Cardiac muscle cell (in vitro differentiated cells and primary cell): Measurements from ENCODE around the gene FBXO39. TPM values are rescaled to one million over a fixed set of nuclear protein-coding genes. Genes with fewer than 3 reads are reported as not detected.

Experiments
- DNase-seq, 2 donors: peaks; one replicate each; pipeline versions ENCODE4 v3.0.0 to v3.0.0-alpha.2; 2010 to 2017; ENCODE audit warnings: low read depth in 1 of 2, low spot score in 1 of 2
- H3K27ac ChIP-seq: fragments of 200-600 bp; sonication (generic); 2 replicates; pipeline ENCODE4 v1.5.1; 2016
- H3K27me3 ChIP-seq: fragments of 200-600 bp; sonication (generic); 2 replicates; pipeline ENCODE4 v1.6.0; 2016; ENCODE audit warnings: control low read depth
- H3K36me3 ChIP-seq: fragments of 200-600 bp; sonication (generic); 2 replicates; pipeline ENCODE4 v1.5.1; 2016; ENCODE audit warnings: control low read depth
- H3K4me1 ChIP-seq: fragments of 200-600 bp; sonication (generic); 2 replicates; pipeline ENCODE4 v1.8.1; 2017; ENCODE audit warnings: low read depth, mild to moderate bottlenecking, mixed run types
- H3K4me3 ChIP-seq: fragments of 200-600 bp; sonication (generic); 2 replicates; pipeline ENCODE4 v1.5.1; 2016; ENCODE audit warnings: mild to moderate bottlenecking
- H3K9me3 ChIP-seq: fragments of 200-600 bp; sonication (generic); 2 replicates; pipeline ENCODE4 v1.5.1; 2017; ENCODE audit warnings: low read depth, mild to moderate bottlenecking, control low read depth
- polyA plus RNA-seq: library from polyadenylated mRNA; unstranded; fragments of >200 nt; fragmentation: Nextera tagmentation; extraction: Ambion mirVana; gene quantifications from 2 replicates; pipeline ENCODE4 v1.2.1, GENCODE V29; 2016
- total RNA-seq: library from RNA; depleted of rRNA; stranded (reverse); fragments of >200 nt; gene quantifications from 2 replicates; pipeline ENCODE4 v1.2.3, GENCODE V29; 2016
- TF ChIP-seq, protein P1 (sequence below): IDR thresholded peaks from 2 replicates; pipeline ENCODE4 v1.5.1; 2012; ENCODE audit warnings: low read depth, mild to moderate bottlenecking, low read length

Gene FBXO39
- total and polyA plus RNA-seq, 2 experiments from 2014 or later: not detected

- no peak overlapping the region for H3K4me3 ChIP-seq
- H3K36me3 ChIP-seq: no peaks in the 10 kb centered on the region
- TF ChIP-seq, protein P1, sequence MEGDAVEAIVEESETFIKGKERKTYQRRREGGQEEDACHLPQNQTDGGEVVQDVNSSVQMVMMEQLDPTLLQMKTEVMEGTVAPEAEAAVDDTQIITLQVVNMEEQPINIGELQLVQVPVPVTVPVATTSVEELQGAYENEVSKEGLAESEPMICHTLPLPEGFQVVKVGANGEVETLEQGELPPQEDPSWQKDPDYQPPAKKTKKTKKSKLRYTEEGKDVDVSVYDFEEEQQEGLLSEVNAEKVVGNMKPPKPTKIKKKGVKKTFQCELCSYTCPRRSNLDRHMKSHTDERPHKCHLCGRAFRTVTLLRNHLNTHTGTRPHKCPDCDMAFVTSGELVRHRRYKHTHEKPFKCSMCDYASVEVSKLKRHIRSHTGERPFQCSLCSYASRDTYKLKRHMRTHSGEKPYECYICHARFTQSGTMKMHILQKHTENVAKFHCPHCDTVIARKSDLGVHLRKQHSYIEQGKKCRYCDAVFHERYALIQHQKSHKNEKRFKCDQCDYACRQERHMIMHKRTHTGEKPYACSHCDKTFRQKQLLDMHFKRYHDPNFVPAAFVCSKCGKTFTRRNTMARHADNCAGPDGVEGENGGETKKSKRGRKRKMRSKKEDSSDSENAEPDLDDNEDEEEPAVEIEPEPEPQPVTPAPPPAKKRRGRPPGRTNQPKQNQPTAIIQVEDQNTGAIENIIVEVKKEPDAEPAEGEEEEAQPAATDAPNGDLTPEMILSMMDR: no peak
- H3K27ac ChIP-seq: no peak overlapping the region
- H3K4me1 ChIP-seq: no peaks in the 10 kb centered on the region
- no peaks in the 10 kb centered on the region for H3K27me3 ChIP-seq
- DNase-seq: peak in 1 of 2 donors; percentile 94
- no peaks in the 10 kb centered on the region for H3K9me3 ChIP-seq
Measured at GRCh38 chr17:6753006-6753445, 23.0 kb upstream of the FBXO39 start.

- H3K9me3 ChIP-seq: no peaks in the 10 kb centered on the region
- DNase-seq: peak in 1 of 2 donors; percentile 14
- H3K4me3 ChIP-seq: no peak overlapping the region
- TF ChIP-seq, protein P1: no peak
- H3K4me1 ChIP-seq: no peaks in the 10 kb centered on the region
- H3K36me3 ChIP-seq: no peaks in the 10 kb centered on the region
- no peaks in the 10 kb centered on the region for H3K27me3 ChIP-seq
- H3K27ac ChIP-seq: no peak overlapping the region
Measured at GRCh38 chr17:6753546-6753945, 22.5 kb upstream of the FBXO39 start.

GRCh38 chr17:6755281-6755680 lies 20.7 kb upstream of the FBXO39 start:
- Histone ChIP-seq H3K4me1 (no peaks in the 10 kb centered on the region), H3K36me3 (no peaks in the 10 kb centered on the region), H3K4me3 (no peak overlapping the region), H3K9me3 (no peaks in the 10 kb centered on the region), H3K27me3 (no peaks in the 10 kb centered on the region), H3K27ac (no peak overlapping the region)
- DNase-seq: peak in 1 of 2 donors; percentile 87
- TF ChIP-seq, protein P1: no peak

DNA sequence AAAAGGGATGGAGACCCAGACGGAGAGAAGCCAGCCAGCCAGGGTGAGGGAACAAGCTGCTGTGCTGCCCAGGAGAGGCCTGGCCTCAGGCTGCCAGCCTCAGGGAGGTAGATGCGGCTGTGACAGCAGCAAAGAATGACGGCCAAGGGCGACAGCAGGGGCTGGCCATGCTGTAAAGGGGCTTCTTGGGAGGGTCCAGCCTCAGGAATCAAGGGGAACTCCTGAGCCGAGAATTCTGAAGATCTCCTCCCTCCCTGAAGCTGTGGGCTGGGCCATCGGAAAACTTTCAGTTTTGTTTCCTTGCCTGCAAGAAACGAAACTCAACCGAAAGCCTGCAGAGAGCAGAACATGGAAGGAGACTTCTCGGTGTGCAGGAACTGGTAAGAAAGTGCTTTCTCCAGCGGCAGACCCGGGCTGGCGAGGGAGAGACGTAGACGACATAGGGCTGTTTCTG lies 20.3 kb upstream of the FBXO39 start, which contains the start of gene XAF1:
XAF1 (plus strand) TSS at position 316 of the 454 bp plus-strand sequence; CDS start at position 349, 33 bp downstream.
- peak in 1 of 2 donors; percentile 72 for DNase-seq
- Histone ChIP-seq H3K4me3 (no peak within 1 kb of the TSS), H3K4me1 (no peaks in the 10 kb centered on the region), H3K27me3 (no peaks in the 10 kb centered on the region), H3K36me3 (no peaks in the 10 kb centered on the region), H3K9me3 (no peaks in the 10 kb centered on the region), H3K27ac (no peak within 1 kb of the TSS)
- TF ChIP-seq, protein P1: no peak

- Histone ChIP-seq H3K27ac (no peak overlapping the region), H3K9me3 (no peaks in the 10 kb centered on the region), H3K4me1 (no peaks in the 10 kb centered on the region), H3K4me3 (no peak overlapping the region), H3K27me3 (no peaks in the 10 kb centered on the region), H3K36me3 (no peaks in the 10 kb centered on the region)
- TF ChIP-seq, protein P1: no peak
- DNase-seq: no peak
Measured at GRCh38 chr17:6756425-6757031, 19.5 kb upstream of the FBXO39 start.
